ENCODE data around the gene ATG4C. TPM values are rescaled to one million over a fixed set of nuclear protein-coding genes. Genes with fewer than 3 reads are reported as not detected.

The ATG4C gene
- total RNA-seq, 4 donors from 2014 or later, result 3.9 to 14.2 (median 7.7) TPM

- Histone ChIP-seq H3K36me3 (peaks cover 0 to 15% (median 0%) of the 10 kb centered on the region in 3 donors), H3K27me3 (no peaks in the 10 kb centered on the region), H3K4me3 (no peak overlapping the region), H3K4me1 (no peaks in the 10 kb centered on the region), H3K27ac (no peak overlapping the region), H3K9me3 (no peaks in the 10 kb centered on the region)
- no peak for TF ChIP-seq POLR2A (IDR thresholded peaks at IDR 0.05)
- 64 to 80% methylated on average over 5 of the region's 5 CpGs for WGBS, 2 donors
- no peak for DNase-seq (ENCODE audit: low spot score in 2 of 2)
These were observed 48.3 kb downstream of the ATG4C start for GRCh38 chr1:62832276-62832675.

DNA sequence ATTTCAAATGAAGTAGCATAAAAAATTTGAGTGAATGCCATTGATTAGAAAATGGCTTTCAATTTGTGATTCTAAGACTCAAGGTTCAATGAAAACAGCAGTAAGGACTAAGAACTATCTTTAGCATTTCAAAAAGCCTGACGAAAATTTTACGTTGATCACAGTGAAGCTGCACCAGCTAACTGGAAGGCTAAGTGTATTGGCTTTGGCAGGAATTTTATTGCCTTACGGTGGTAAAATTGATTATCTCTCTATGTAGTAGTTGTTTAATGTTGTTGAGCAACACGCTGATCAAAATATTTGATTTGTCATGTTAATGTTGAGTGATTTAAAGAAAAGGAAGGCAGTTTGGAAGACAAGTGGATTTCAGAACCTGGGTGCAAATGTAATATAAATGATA lies 49.6 kb downstream of the ATG4C start:
- H3K27me3 ChIP-seq, result no peaks in the 10 kb centered on the region
- H3K36me3 ChIP-seq, result peaks cover 0 to 10% (median 0%) of the 10 kb centered on the region in 3 donors
- TF ChIP-seq EP300 (IDR thresholded peaks at IDR 0.05), result no peak
- TF ChIP-seq POLR2A (IDR thresholded peaks at IDR 0.05), result no peak
- TF ChIP-seq, protein P1, sequence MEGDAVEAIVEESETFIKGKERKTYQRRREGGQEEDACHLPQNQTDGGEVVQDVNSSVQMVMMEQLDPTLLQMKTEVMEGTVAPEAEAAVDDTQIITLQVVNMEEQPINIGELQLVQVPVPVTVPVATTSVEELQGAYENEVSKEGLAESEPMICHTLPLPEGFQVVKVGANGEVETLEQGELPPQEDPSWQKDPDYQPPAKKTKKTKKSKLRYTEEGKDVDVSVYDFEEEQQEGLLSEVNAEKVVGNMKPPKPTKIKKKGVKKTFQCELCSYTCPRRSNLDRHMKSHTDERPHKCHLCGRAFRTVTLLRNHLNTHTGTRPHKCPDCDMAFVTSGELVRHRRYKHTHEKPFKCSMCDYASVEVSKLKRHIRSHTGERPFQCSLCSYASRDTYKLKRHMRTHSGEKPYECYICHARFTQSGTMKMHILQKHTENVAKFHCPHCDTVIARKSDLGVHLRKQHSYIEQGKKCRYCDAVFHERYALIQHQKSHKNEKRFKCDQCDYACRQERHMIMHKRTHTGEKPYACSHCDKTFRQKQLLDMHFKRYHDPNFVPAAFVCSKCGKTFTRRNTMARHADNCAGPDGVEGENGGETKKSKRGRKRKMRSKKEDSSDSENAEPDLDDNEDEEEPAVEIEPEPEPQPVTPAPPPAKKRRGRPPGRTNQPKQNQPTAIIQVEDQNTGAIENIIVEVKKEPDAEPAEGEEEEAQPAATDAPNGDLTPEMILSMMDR (IDR thresholded peaks at IDR 0.05), result no peak
- no peaks in the 10 kb centered on the region for H3K4me1 ChIP-seq
- no peaks in the 10 kb centered on the region for H3K9me3 ChIP-seq
- no peak overlapping the region for H3K27ac ChIP-seq
- 92 to 95% methylated on average over 4 of the region's 4 CpGs for WGBS, 2 donors
- no peak overlapping the region for H3K4me3 ChIP-seq
- no peak for DNase-seq (ENCODE audit: low spot score in 2 of 2)

GRCh38 chr1:62834400-62834961 lies 50.5 kb downstream of the ATG4C start:
- Histone ChIP-seq H3K36me3 (peaks cover 0 to 10% (median 0%) of the 10 kb centered on the region in 3 donors), H3K27ac (no peak overlapping the region), H3K4me3 (no peak overlapping the region), H3K4me1 (no peaks in the 10 kb centered on the region), H3K27me3 (no peaks in the 10 kb centered on the region), H3K9me3 (no peaks in the 10 kb centered on the region)
- WGBS, 2 donors, result 91 to 96% methylated on average over 1 of the region's 1 CpG
- DNase-seq (ENCODE audit: low spot score in 2 of 2), result no peak
- TF ChIP-seq, protein P1 (IDR thresholded peaks at IDR 0.05), result no peak
- TF ChIP-seq EP300 (IDR thresholded peaks at IDR 0.05), result no peak
- TF ChIP-seq POLR2A (IDR thresholded peaks at IDR 0.05), result no peak

DNA sequence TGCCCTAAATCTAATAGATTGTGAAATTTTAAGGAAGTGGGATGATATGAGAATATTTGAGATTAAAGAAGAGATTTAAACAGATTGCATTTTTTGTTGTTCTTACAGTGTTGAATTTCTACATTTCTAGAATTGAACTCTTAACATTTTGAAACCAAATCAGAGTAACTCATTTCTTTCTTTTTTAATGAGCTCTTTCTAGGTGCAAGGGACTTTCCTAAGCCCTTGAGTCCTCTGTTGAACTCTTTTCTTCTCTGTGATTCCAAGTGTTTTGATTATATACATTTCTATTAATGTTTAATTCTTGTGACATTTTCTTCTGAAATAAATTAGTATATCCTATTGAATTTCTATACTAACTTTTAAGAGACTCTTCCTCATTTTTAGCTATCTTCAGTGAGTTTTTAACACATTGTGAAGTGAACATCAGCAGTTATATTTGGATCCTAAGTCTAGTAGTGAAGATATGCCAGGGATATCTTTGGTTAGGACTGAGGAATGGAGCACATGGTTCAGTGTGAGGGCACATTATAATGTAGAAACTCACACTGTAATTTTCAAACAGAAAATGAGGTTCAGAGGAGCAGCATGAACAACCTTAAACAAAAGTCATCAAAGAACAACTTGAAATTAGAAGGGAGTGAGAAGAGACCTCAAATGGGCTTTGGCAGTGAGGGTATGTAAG lies 53.1 kb downstream of the ATG4C start:
- DNase-seq (ENCODE audit: low spot score in 2 of 2), result no peak
- H3K27ac ChIP-seq, result no peak overlapping the region
- H3K27me3 ChIP-seq, result no peaks in the 10 kb centered on the region
- H3K36me3 ChIP-seq, result peaks cover 0 to 5% (median 0%) of the 10 kb centered on the region in 3 donors
- no peak overlapping the region for H3K4me3 ChIP-seq
- H3K9me3 ChIP-seq, result no peaks in the 10 kb centered on the region
- H3K4me1 ChIP-seq, result peaks cover 0 to 3% (median 0%) of the 10 kb centered on the region in 4 donors
- TF ChIP-seq, protein P1 (IDR thresholded peaks at IDR 0.05), result no peak
- TF ChIP-seq POLR2A (IDR thresholded peaks at IDR 0.05) (no peak), EP300 (IDR thresholded peaks at IDR 0.05) (no peak)

GRCh38 chr1:62840555-62840954 lies 56.6 kb downstream of the ATG4C start:
- WGBS, 2 donors, result 96 to 98% methylated on average over 1 of the region's 1 CpG
- H3K36me3 ChIP-seq, result no peaks in the 10 kb centered on the region
- no peak overlapping the region for H3K27ac ChIP-seq
- DNase-seq (ENCODE audit: low spot score in 2 of 2), result no peak
- H3K27me3 ChIP-seq, result no peaks in the 10 kb centered on the region
- H3K4me3 ChIP-seq, result no peak overlapping the region
- peaks cover 0 to 6% (median 0%) of the 10 kb centered on the region in 4 donors for H3K4me1 ChIP-seq
- no peaks in the 10 kb centered on the region for H3K9me3 ChIP-seq
- TF ChIP-seq, protein P1 (IDR thresholded peaks at IDR 0.05), result no peak
- TF ChIP-seq POLR2A (IDR thresholded peaks at IDR 0.05), result no peak
